Measurements from ENCODE around the gene HHATL.

Gene HHATL

DNA sequence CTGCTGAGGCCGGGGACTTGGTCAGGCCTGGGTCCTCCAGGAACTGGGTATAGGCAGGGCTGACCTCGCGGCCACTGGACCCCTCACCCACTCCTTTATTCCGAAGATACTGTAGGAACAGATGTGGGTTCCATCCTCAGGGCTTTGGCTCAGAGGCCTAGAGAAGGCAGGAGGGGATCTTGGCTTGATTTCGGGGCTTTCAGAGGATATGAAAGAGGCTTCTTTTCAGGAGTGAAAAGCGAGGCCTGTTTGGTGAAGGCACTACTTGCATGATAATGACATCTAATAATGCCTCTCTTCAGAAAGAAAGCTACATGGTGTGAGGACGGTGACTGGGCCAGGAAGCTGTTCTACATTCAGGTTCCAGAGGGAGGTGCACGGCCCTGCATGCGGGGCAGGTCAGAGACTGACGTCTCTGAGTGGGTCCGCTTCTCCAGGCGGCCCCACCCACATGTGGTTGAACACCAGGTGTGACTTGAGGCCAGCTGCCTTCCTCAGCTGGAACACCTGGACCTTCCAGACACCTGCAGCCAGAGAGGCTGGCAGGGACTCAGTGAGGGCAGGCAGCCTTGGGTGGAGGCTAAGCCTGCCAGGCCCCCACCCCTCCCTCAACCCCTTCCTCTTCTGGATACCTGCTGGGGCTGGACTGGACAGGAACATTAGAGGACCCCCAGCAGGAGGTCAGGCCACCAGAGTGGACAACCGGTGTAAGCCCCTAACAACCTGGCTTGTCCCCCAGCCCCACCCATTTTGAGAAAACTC is 31.1 kb upstream of the HHATL start:
- Histone ChIP-seq H3K79me2 (ENCODE audit: low read length) (no peaks in the 10 kb centered on the region), H3K4me1 (ENCODE audit: low read length) (0 out of 2 replicates have a peak, but pooled peaks cover 3% of the 10 kb centered on the region), H3K4me2 (ENCODE audit: low read depth, low read length) (no peak overlapping the region), H3K4me3 (ENCODE audit: low read length) (no peak overlapping the region), H3K27ac (ENCODE audit: low read length) (no peak overlapping the region), H2AFZ (ENCODE audit: low read length) (no peak overlapping the region), H3K9me3 (replicated peaks; ENCODE audit: insufficient read depth, low read length) (no peaks in the 10 kb centered on the region), H3K9me2 (replicated peaks; ENCODE audit: insufficient read depth, low read length) (no peaks in the 10 kb centered on the region), H3K9ac (ENCODE audit: low read length) (no peak overlapping the region), H4K20me1 (ENCODE audit: insufficient read depth, low read length) (no peaks in the 10 kb centered on the region), H3F3A (ENCODE audit: insufficient read depth, low read length) (no peaks in the 10 kb centered on the region), H3K36me3 (replicated peaks; ENCODE audit: insufficient read depth, low read length) (no peaks in the 10 kb centered on the region), H3K27me3 (replicated peaks; ENCODE audit: insufficient read depth, low read length) (no peaks in the 10 kb centered on the region)
- DNase-seq, result peak; percentile 17
- no peak for TF ChIP-seq EZH2 (optimal IDR thresholded peaks at IDR 0.05; ENCODE audit: low read depth, low read length)
- no peak for TF ChIP-seq EZH2phosphoT487 (IDR thresholded peaks at IDR 0.05; ENCODE audit: low read length)

DNA sequence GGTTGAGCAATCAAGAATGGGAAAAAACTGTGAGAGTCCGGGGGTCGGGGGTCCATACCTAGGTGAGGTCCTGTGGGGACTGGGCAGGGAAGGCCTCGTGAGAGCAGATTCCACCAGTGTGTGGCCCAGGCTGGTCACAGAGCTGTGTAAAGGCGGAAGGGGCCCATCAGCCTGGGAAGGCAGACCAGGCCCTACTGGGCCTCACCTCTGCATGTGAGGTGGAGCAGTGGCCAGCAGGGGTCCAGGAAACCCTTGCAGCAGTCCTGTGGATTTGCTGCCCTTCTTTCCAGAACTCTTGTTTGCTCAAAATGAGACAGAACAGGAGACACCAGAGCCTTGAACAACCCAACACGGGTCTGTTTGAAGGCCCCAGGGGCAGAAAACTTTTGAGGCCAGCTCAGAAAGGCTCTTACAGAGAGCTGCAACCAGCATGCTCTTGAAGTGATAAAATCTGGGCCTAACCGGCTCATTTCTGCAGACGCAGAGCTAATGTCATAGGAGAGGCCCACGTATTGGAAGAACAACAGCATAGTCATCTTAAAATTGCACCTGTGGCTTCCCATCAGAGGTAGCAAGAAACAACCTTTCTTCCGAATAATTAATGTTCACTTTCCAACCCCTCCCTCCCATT is 30.3 kb upstream of the HHATL start:
- H4K20me1 ChIP-seq (ENCODE audit: insufficient read depth, low read length), result no peaks in the 10 kb centered on the region
- no peak overlapping the region for H2AFZ ChIP-seq (ENCODE audit: low read length)
- H3K9me3 ChIP-seq (replicated peaks; ENCODE audit: insufficient read depth, low read length), result no peaks in the 10 kb centered on the region
- no peaks in the 10 kb centered on the region for H3K27me3 ChIP-seq (replicated peaks; ENCODE audit: insufficient read depth, low read length)
- no peak overlapping the region for H3K9ac ChIP-seq (ENCODE audit: low read length)
- H3F3A ChIP-seq (ENCODE audit: insufficient read depth, low read length), result no peaks in the 10 kb centered on the region
- H3K4me2 ChIP-seq (ENCODE audit: low read depth, low read length), result no peak overlapping the region
- H3K27ac ChIP-seq (ENCODE audit: low read length), result no peak overlapping the region
- no peaks in the 10 kb centered on the region for H3K9me2 ChIP-seq (replicated peaks; ENCODE audit: insufficient read depth, low read length)
- no peak for DNase-seq
- TF ChIP-seq EZH2 (optimal IDR thresholded peaks at IDR 0.05; ENCODE audit: low read depth, low read length) (no peak), EZH2phosphoT487 (IDR thresholded peaks at IDR 0.05; ENCODE audit: low read length) (no peak)
- TF ChIP-seq, protein P1, sequence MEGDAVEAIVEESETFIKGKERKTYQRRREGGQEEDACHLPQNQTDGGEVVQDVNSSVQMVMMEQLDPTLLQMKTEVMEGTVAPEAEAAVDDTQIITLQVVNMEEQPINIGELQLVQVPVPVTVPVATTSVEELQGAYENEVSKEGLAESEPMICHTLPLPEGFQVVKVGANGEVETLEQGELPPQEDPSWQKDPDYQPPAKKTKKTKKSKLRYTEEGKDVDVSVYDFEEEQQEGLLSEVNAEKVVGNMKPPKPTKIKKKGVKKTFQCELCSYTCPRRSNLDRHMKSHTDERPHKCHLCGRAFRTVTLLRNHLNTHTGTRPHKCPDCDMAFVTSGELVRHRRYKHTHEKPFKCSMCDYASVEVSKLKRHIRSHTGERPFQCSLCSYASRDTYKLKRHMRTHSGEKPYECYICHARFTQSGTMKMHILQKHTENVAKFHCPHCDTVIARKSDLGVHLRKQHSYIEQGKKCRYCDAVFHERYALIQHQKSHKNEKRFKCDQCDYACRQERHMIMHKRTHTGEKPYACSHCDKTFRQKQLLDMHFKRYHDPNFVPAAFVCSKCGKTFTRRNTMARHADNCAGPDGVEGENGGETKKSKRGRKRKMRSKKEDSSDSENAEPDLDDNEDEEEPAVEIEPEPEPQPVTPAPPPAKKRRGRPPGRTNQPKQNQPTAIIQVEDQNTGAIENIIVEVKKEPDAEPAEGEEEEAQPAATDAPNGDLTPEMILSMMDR (IDR thresholded peaks at IDR 0.05; ENCODE audit: low read length), result no peak
- H3K4me3 ChIP-seq (ENCODE audit: low read length), result no peak overlapping the region
- H3K4me1 ChIP-seq (ENCODE audit: low read length), result 0 out of 2 replicates have a peak, but pooled peaks cover 3% of the 10 kb centered on the region
- H3K79me2 ChIP-seq (ENCODE audit: low read length), result no peaks in the 10 kb centered on the region
- H3K36me3 ChIP-seq (replicated peaks; ENCODE audit: insufficient read depth, low read length), result no peaks in the 10 kb centered on the region

GRCh38 chr3:42732196-42732828 is 29.7 kb upstream of the HHATL start:
- Histone ChIP-seq H2AFZ (ENCODE audit: low read length) (no peak overlapping the region), H3K79me2 (ENCODE audit: low read length) (no peaks in the 10 kb centered on the region), H3K4me2 (ENCODE audit: low read depth, low read length) (no peak overlapping the region), H3K4me3 (ENCODE audit: low read length) (no peak overlapping the region), H4K20me1 (ENCODE audit: insufficient read depth, low read length) (no peaks in the 10 kb centered on the region), H3K27me3 (replicated peaks; ENCODE audit: insufficient read depth, low read length) (no peaks in the 10 kb centered on the region), H3K9me2 (replicated peaks; ENCODE audit: insufficient read depth, low read length) (no peaks in the 10 kb centered on the region), H3K4me1 (ENCODE audit: low read length) (0 out of 2 replicates have a peak, but pooled peaks cover 3% of the 10 kb centered on the region), H3F3A (ENCODE audit: insufficient read depth, low read length) (no peaks in the 10 kb centered on the region), H3K9ac (ENCODE audit: low read length) (no peak overlapping the region), H3K36me3 (replicated peaks; ENCODE audit: insufficient read depth, low read length) (no peaks in the 10 kb centered on the region), H3K27ac (ENCODE audit: low read length) (no peak overlapping the region), H3K9me3 (replicated peaks; ENCODE audit: insufficient read depth, low read length) (no peaks in the 10 kb centered on the region)
- TF ChIP-seq EZH2phosphoT487 (IDR thresholded peaks at IDR 0.05; ENCODE audit: low read length) (no peak), EZH2 (optimal IDR thresholded peaks at IDR 0.05; ENCODE audit: low read depth, low read length) (no peak)
- TF ChIP-seq, protein P1 (IDR thresholded peaks at IDR 0.05; ENCODE audit: low read length), result no peak
- no peak for DNase-seq
